DOHH2 (cell line): ENCODE results near the gene ASPDH.

Experiments
- CTCF ChIP-seq: fragments of 200-600 bp; sonication (generic); IDR thresholded peaks from one replicate; pipeline ENCODE4 v1.5.1; 2014; ENCODE audit warnings: antibody characterized with exemption, mild to moderate bottlenecking, low read depth, low read length; ENCODE audit not compliant: poor library complexity, severe bottlenecking
- EZH2phosphoT487 ChIP-seq: fragments of 200-600 bp; sonication (generic); IDR thresholded peaks from 2 replicates; pipeline ENCODE4 v1.6.1; 2017; ENCODE audit warnings: borderline replicate concordance, mild to moderate bottlenecking, antibody characterized with exemption, low read length, moderate library complexity, mixed read lengths

DNA sequence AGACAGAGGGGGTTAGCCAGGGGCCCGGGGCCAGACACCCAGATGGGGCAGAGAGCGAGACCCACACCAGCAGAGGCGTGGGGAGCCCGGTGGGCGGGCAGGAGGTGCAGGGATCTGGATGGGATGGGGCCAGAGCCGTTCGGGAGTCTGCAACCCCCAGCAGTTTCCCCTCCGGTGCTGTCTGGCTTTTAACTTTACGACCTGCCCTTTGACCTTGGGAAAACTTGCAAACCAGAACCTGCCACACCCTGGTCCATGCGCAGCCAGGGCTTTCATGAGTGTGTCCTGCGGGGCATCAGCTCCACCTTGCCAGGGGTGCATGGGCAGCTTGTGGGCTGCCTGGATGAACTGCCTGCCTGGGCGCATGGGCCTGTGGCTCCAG lies 12.5 kb downstream of the ASPDH start:
- TF ChIP-seq CTCF (no peak), EZH2phosphoT487 (no peak)
